Cardiac fibroblast (primary cell): ENCODE measurements around the gene CACNA2D4.

Source experiments
- DNase-seq, 2 donors: peaks; one replicate each; pipeline versions ENCODE4 v3.0.0 to v3.0.0-alpha.2; 2010; ENCODE audit warnings: low read depth in 2 of 2
- H3K4me3 ChIP-seq, 2 donors: replicated peaks in 1 of 2; 1 replicate in 1 of 2; 2 replicates in 1 of 2; pipeline ENCODE4 v1.5.1; 2011; ENCODE audit warnings: low read depth in 2 of 2, low read length in 2 of 2, mild to moderate bottlenecking in 2 of 2, moderate library complexity in 1 of 2
- TF ChIP-seq, protein P1 (sequence below): IDR thresholded peaks from one replicate; pipeline ENCODE4 v1.5.1; 2011; ENCODE audit warnings: low read depth, mild to moderate bottlenecking, low read length, inconsistent platforms

CACNA2D4 gene

DNA sequence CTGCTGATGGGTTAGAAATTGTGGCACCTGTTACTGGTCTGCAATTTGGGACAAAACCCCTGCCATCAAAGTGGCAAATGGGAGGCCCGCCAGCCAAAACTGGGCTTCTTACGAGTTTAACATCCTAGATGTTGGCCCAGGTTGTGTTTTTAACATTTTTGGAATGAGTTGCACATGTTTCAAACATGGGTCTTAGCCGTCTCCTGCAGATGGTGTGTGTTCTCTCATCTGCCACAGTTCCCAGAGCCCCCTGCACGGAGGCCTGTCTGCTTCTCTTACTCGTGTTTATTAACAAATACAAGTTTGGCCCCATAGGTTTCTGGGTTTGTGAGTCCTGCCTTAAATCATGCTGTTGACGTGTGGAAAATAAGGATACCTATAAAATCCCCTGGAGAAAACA is 46.5 kb downstream of the CACNA2D4 start:
- no peak overlapping the region for H3K4me3 ChIP-seq
- TF ChIP-seq, protein P1, sequence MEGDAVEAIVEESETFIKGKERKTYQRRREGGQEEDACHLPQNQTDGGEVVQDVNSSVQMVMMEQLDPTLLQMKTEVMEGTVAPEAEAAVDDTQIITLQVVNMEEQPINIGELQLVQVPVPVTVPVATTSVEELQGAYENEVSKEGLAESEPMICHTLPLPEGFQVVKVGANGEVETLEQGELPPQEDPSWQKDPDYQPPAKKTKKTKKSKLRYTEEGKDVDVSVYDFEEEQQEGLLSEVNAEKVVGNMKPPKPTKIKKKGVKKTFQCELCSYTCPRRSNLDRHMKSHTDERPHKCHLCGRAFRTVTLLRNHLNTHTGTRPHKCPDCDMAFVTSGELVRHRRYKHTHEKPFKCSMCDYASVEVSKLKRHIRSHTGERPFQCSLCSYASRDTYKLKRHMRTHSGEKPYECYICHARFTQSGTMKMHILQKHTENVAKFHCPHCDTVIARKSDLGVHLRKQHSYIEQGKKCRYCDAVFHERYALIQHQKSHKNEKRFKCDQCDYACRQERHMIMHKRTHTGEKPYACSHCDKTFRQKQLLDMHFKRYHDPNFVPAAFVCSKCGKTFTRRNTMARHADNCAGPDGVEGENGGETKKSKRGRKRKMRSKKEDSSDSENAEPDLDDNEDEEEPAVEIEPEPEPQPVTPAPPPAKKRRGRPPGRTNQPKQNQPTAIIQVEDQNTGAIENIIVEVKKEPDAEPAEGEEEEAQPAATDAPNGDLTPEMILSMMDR: no peak
- no peak for DNase-seq

DNA sequence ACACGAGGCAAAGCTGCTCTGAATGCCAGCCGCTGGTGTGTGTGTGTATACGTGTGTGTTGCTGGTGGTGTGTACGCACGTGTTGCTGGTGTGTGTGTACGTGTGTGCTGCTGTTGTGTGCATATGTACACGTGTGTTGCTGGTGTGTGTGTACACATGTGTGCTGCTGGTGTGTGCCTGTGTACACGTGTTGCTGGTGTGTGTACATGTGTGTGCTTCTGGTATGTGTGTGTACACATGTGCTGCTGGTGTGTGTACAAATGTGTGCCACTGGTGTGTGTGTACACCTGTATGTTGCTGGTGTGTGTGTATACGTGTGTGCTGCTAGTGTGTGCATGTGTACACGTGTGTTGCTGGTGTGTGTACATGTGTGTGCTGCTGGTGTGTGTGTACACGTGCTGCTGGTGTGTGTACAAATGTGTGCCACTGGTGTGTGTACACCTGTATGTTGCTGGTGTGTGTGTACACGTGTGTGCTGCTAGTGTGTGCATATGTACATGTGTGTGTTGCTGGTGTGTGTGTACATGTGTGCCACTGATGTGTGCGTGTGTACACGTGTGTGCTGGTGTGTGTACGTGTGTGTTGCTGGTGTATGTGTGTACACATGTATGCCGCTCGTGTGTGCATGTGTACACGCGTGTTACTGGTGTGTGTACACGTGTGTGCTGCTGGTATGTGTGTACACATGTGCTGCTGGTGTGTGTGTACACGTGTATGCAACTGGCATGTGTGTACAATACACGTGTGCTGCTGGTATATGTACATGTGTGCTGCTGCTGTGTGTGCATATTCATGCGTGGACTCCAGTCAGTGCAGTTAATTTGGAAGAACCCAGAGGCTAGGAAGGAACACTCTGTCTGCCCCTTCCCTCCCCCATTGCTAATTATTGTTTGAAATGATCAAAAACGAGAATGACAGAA is 47.2 kb downstream of the CACNA2D4 start:
- no peak overlapping the region for H3K4me3 ChIP-seq
- TF ChIP-seq, protein P1: no peak
- DNase-seq: no peak

DNA sequence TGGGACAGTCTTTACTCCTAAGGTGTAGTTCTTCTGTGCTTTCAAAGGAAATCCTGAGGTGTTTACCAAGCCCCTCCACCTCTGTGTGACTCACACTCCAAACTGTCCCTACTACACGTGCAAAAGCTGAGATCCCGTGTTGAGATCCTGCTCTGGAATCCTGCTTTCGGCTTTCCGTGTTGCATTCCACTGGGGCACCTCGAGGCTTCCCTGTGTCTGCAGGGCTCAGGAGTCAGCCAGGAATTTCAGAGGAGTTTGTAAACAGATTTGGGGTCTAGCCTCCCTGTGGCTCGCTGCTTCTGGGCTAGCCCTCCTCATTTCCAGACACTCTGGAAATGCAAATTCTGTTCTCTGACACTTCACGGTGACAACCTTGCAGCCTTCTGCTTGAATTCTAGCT is 48.4 kb downstream of the CACNA2D4 start:
- TF ChIP-seq, protein P1: no peak
- no peak overlapping the region for H3K4me3 ChIP-seq
- DNase-seq: no peak

DNA sequence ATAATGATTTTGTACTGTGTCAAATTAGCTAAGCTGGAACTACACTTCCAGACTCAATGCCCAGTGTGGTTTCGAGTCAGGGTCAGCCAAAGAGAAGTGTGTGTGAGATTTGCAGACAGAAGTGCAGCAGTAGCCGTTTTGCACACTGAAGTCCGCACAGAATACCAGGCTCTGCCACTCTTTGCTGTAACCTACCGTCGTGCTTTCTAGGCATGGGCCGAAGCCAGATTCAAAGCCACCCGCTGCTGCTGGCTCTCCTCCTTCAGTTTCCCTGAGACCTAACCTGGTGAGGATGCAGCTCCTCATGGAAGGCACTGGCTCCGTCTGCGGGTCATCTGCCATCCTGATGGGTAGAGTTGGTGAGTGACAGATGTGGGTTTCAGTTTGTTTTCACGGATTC is 49.3 kb downstream of the CACNA2D4 start:
- no peak overlapping the region for H3K4me3 ChIP-seq
- TF ChIP-seq, protein P1: no peak
- no peak for DNase-seq

DNA sequence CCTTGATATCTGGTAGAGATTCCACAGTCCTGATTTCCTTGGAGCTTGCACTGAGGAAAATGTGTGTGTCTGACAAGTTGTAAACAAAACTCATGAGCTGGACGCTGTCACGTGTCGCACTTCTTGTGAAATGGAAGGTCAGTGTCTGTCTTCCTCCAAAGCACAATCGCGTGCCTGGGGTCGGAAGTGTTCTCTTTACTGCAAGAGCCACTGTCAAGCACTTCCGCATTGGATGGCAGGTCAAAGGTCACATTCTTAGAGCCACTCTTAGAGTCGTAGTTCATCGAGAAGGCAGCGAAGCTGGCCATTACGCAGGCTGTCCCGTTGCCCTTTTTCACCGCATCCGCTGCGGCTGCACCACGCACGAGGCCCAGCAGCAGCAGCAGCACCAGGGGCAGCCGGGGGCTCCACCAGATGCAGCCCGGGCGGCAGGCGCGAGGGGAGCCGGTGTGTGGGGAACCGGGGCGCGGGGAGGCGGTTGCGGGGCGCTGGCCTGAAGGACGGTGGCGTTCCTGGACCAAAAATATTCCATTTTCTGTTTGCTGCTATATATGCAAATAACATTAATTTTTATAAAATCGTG is 53.1 kb downstream of the CACNA2D4 start:
- TF ChIP-seq, protein P1: no peak
- DNase-seq: no peak
- no peak overlapping the region for H3K4me3 ChIP-seq

DNA sequence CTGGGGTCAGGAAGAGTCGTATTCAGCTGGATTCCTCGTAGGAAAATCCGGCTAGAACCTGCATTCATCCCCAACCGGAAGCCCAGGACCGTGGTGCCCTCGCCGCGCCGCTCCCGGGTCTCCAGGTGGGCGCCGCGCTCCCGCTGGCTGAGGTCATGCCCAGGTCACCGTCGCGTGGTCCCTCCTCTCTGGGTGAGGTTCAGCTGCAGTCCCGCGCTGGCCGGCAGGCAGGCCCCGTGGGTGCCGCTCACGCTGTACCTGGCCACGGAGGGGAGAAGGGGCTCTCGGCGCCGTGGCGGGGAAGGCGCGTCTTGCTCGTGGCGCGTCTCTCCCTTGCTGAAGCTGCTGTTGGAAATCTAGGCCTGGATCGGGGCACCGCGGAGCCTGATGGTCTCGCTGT is 53.6 kb downstream of the CACNA2D4 start:
- no peak overlapping the region for H3K4me3 ChIP-seq
- TF ChIP-seq, protein P1: no peak
- no peak for DNase-seq
